Hepatocyte (in vitro differentiated cells): ENCODE data around the gene EIF6.

ENCODE experiments used
- CTCF ChIP-seq: fragments of 200-600 bp; sonication (generic); IDR thresholded peaks from 2 replicates; pipeline ENCODE4 v1.5.1; 2016; ENCODE audit warnings: antibody characterized with exemption, mild to moderate bottlenecking; ENCODE audit not compliant: poor library complexity
- EZH2phosphoT487 ChIP-seq: fragments of 200-600 bp; sonication (generic); IDR thresholded peaks from one replicate; pipeline ENCODE4 v1.6.1; 2018; ENCODE audit warnings: antibody characterized with exemption, mild to moderate bottlenecking, low read depth, moderate library complexity; ENCODE audit not compliant: unreplicated experiment, severe bottlenecking

GRCh38 chr20:35283441-35284266, 918 bp downstream of the EIF6 start:
- TF ChIP-seq CTCF: no peak
- TF ChIP-seq EZH2phosphoT487: no peak
